Endometrial microvascular endothelial cells (primary cell): Measurements from ENCODE around the gene C3orf70. TPM values are rescaled to one million over a fixed set of nuclear protein-coding genes. Genes with fewer than 3 reads are reported as not detected.
"Not testable (repeated sequence)": the region's sequence is repeated elsewhere in the genome, so short reads cannot be mapped to it uniquely, and the experiment has no call there.

Source experiments
- in situ Hi-C: cut with HindIII; loops from 2 replicates; pipeline ENCODE4 v1.10.0; 2017; ENCODE audit warnings: low sequenced_read_pairs, low pct_unique_long_range_greater_than_20kb; ENCODE audit errors: inconsistent ontology term
- total RNA-seq: library from RNA; depleted of rRNA; stranded (reverse); fragments of >200 nt; gene quantifications from one replicate; pipeline ENCODE4 v1.2.3, GENCODE V29; 2015; ENCODE audit errors: inconsistent ontology term

C3orf70 gene
- total RNA-seq, 1 donor from 2014 or later = 4.5 TPM

DNA sequence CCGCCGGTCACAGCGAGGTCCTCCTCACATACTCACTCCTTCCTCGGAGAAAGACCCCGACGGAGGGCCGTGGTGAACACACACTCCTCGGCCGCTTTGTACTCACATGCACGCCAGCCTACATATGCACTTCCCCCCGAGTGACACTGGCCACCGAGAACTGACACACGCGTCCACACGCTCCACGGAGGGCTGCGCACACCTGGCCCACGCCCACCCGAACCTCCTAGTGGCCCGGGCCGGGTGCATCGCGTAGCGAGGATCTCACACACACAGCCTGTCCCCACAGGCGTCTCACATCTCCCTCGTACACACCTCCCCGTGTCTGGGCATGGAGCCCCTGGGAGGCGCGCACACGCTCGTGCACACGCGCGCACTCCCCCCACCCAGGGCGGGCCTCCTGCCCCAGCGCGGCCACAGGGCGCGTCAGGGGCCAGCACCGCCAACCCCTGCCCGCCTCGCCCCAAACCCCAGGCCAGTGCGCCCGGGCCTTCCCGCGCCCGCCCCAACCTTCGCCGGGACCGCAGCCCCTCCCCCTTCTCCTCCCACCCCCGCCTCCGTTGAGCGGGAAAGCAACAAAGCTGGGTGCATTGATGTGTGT, 411 bp upstream of the C3orf70 start:
- in situ Hi-C loops = no loop called here

DNA sequence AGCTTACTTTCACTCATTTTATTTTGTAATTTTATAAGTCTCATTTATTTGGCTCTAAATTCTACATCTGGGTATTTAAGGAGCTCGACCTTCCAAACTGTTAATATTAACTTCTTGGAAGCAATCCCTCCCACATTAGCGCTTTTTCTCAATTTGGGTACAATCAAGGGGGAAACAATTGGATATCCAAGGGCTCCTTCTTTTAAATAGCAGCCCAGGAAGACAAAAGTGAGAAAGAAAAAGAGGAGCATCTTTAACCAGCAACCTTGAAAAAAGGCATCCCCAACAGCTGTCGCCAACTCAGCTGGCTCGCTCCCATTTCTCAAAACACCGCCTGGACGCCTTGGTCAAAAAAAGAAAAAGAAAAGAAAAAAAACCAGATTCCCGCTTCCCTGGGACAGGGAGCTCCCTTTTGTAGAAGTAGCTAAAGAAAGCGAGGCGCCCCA, 873 bp downstream of the C3orf70 start:
- in situ Hi-C loops = no loop called here

DNA sequence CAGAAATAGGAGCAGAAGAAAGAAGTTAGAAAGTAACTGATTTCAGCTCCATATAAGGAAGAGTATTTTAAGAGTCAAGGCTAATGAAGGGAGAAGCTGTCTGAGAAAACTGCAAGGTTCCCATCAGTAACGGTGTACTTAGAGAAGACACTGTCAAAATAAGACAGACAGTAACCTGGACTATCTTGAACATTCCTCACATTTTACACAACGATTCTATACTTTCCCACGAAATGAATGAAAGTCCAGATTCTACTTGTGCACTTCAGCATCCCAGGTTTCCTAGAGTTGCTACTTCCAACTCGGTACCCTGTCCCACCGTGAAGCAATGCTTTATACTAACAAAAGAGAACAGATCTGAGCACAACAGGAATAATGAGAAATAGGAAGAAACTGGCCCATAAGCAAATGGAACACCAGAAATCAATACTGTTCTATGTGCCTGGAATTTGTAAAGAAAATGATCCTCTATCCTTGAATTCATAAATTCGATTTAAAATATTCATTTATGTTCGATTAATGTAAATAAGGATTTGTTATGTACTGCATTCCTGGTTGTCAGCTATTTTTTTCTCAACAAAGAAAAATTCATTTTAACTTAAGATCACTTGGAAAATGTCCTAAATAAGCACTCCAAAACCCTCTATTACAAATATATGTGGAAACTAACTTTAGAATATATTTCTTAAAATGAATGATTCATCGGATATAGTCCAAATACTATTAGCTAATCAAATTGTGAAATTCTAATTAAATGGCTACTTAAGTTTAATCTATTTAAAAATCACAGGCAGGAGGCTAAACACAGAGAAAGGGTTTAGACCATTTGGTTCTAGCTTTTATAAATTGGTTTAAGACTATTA, 1.5 kb downstream of the C3orf70 start:
- in situ Hi-C loops = no loop called here

DNA sequence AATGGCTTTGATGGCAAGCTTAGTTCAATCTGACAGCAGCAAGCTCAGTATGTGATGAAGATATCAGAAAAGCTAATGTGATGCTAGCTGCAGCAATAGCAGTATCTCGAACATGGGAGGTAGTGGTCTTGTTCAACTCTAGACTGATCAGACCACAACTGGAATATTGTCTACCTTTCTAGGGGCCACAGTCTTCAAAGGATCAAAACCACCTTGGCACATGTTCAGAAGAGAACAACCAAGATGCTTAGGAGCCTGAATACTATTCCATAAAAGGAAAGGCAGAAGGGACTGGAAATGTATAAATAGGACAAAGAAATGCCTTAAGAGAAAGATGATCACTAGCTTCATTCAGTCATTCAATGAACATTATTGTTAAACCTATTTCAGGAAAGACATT, 2.3 kb downstream of the C3orf70 start:
- in situ Hi-C loops = no loop called here

DNA sequence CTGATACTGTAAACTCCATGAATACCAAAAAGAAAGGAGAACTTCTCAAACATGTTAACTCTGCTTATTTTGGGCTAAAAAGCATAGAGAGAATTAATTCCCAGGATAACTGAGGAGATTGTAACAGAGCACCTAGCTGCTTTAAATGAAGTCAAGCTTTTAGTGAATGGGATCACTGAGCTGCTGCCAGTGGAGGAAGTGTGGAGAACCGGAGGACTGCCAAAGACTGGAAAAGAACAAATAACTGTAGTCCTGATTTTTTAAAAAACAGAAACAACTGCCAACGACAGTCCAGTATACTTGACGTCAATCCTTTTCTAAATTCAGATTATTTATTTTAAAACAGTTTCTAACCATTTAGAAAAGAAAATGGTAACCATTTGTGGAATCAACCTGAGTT, 3.3 kb downstream of the C3orf70 start:
- in situ Hi-C loops = no loop called here

DNA sequence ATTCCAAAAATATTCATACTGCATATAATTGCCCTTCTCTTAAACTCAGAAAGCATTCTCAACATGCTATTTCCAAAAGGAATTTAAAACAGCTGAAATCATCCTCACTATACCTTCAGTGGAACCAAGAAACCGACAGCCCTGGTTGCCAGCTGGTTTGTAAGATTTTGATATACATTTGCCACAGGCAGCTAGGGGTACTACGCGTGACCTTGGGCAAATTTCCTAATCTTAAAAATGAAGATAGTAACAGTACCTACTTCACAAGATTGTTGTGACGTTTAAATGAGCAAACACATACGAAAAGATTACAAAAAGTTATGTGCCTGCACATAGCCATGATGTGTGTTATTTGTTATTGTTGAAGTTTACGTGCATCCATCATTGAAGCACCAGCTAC, 7.3 kb downstream of the C3orf70 start:
- in situ Hi-C loops = no loop called here

DNA sequence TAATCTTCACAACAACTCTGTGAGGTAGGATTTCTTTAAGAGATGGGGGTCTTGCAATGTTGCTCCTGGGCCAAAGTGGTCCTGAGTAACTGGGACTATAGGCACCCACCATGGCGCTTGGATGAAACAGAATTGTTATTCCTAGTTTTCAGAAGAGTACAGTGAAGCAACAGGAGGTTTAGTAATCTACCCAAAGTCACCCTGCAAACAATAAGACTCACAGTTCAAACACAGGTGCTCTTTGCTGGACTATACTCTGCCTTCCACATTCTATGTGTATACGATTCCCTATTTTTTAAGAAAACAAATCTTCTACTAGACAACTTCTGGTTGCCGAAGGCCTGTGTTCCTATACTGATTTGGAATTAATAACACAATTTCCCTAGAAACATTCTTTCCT, 8.1 kb downstream of the C3orf70 start:
- in situ Hi-C loops = no loop called here

DNA sequence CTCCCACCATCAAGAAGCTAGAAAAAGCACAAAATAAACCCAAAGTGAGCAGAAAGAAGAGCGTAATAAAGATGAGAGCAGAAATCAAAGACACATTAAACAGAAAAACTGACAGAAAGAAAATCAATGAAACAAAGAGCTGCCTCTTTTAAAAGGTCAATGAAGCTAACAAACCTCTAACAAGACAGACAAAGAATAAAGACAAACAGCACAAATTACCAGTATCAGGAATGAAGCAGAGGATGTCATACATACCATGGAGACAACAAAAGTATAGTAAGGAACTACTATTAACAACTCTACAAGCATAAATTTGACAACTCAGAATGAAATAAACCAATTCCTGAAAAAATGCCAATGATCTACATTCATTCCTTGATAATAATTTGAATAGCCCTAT, 15.0 kb downstream of the C3orf70 start:
- in situ Hi-C loops = no loop called here

DNA sequence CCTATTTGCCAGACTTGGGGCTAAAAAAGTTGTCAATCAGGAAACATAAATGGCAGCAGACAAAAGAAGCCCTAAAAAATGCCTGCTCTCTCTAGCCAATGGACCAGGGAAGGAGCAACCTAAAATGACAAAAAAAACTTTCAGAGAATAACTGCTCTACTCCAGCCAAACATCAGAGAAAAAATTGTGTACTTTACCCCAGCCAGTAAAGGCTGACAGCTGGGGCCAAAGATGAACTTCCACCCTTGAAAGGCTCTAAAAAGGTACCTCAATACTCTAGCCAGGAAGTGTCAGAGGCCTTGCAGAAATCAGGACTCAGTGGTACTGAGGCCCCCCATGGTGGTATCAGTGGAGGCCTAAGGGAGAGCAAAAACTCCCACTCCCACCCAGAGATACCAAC, 18.4 kb downstream of the C3orf70 start:
- in situ Hi-C loops = no loop called here

DNA sequence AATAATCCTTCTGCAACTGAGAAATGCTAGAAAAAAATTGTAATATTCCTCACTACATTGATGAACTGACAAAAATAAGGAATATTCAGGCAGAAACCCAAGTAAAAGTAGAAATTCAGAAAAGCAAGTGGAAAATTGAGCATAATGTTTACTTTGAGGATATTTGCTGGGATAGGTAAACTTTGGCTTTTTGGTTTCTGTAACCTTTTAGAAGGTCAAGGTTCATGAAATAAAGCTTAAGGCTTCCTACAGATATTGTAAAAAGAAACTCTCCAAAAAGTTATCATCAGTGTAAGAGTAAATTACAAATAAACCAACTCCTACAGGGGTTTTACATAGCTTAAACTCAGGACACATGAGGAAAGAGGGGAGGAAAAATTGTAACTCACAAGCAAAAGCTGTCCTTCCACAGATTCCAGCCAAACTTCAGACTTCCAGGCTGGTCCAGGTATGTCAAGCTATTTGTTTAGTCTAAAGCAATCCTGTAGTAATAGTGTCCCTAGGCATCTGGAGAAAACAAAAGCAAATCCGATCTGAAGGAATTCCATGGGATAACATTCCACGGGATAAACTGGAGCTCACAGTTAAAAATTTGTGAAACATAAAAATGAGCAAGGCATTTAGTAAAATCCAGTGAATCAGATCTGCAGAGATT, 21.1 kb downstream of the C3orf70 start:
- in situ Hi-C loops = no loop called here

DNA sequence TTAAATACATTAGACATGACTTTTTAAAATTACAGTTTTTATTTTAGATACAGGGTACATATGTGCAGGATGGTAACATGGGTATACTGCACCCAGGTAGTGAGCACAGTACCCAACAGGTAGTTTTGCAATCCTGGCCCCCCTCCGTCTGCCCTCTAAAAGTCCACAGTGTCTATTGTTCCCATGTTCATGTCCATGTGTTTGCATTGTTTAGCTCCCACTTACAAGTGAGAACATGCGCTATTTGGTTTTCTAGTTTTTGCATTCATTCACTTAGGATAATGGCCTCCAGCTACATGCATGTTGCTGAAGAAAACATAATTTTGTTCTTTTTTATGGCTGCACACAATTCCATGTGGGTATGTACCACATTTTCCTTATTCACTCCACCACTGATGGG, 23.8 kb downstream of the C3orf70 start:
- in situ Hi-C loops = no loop called here

DNA sequence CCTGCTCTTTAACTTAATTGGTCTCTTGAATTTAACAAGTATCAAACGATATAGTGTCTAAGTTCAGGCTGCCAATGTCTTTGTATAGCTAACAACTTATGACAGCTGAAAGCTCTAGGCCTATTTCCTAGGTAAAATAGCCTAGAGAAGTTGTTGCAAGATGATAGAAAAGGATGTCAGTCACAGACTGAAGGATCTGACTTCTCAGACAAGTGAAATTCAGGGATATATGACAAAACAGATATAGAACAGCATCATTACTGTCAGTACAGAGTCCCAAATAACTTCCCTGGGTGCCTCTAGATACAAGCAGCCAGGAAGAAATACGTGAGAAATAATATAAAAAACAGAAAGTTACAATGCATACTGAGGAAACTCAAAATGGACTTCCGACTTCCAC, 26.7 kb downstream of the C3orf70 start:
- in situ Hi-C loops = no loop called here

DNA sequence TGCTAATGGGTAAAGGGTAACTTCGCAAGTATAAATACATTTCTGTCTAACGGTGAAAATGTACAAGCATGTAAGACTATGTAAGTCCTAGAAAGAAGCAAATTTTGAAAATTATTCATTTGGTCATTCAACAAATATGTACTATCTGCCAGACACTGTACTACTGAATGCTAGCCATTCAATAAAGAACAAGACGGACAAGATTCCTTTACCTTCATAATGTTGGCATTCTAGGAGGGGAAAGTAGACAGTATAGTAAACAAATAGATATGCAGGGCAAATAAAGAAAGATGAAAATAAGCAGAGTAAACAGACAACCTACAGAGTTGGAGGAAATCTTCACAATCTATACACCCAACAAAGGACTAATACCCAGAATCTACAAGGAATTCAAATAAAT, 32.7 kb downstream of the C3orf70 start:
- in situ Hi-C loops = no loop called here

DNA sequence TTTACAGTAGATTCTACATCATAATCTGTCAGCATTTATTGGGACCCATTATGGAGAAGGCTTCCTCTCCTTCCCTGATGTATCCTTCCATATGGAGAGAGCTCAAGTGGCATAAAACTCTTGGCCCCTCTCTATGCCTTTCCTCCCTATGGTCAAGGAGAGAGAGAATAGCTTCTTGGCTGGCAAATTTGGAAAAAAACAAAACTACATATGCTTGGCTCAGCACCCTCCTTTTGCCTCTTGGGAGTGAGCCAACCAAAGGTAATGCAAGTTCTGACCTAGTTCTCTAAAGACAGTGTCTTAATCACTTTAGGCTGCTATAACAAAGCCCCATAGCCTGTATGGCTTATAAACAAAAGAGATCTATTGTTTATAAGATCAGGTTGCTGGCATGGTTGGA, 37.5 kb downstream of the C3orf70 start:
- in situ Hi-C loops = no loop called here

DNA sequence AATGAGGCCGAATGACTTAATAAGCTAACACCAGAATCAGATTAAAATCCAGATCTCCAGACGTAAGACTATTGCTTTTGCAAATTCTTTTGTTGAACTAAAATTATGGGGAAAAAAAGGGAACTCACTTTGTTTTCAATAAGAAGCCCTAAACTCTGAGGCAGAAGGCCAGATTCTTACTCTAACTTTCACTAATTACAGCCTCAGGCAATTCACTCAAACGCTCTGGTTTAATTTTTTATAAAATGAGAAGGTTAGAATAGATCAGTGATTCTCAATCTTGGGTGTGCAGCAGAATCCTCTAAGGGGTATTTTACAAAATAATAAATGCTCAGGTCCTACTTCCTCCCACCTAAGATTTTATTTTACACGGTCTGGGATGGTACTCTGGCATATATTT, 38.1 kb downstream of the C3orf70 start:
- in situ Hi-C loops = no loop called here

DNA sequence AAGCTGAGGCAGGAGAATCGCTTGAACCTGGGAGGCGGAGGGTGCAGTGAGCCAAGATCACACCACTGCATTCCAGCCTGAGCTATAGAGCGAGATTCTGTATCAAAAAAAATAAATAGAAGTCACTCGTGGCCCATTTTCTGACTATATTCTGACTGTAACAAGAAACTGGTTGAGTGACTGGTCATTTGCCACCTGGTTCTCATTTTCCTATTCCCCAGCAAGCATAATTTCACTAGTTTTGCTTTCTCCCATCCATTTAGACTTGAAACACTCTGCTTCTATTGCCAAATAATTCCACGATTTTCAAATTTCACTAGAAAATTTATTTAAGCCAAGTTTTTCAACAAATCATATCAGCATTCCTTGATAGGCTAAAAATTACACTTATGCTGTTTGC, 40.7 kb downstream of the C3orf70 start:
- in situ Hi-C loops = no loop called here

DNA sequence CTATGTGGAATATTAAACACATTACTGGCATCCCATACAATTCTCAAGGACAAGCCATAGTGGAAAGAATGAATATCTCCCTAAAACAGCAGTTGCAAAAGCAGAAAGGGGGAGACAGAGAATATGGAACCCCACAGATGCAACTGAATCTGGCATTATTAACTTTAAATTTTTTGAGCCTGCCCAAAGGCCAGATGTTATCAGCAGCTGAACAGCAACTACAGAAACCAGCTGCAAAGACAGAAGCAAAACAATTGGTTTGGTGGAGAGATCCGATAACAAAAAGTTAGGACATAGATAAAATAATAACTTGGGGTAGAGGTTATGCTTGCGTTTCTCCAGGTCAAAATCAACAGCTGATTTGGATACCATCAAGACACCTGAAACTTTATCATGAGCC, 43.8 kb downstream of the C3orf70 start:
- in situ Hi-C loops = not testable (repeated sequence)

DNA sequence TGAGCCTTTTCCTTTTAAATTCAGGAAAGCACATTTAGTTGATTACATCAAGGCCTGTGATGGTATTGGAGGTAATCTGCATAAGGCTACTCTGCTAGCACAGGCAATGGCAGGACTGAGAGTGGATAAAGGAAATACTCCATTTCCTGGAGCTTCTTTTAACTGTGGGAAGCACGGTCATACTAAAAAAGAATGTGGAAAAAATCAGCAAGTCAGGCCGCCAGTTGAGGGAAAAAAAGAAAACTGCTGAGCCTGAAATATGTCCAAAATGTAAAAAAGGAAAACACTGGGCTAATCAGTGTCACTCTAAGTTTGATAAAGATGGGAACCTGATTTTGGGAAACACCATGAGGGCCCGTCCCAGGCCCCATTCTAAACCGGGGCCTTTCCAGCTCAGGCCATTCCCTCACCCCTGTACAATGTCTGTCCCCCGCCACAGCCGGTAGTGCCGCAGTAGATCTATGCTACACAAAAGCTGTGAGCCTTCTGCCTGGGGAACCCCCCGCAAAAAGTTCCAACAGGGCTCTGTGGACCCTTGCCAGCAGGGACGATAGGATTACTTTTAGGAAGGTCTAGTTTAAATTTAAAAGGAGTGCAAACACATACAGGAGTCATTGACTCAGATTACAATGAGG, 46.5 kb downstream of the C3orf70 start:
- in situ Hi-C loops = not testable (repeated sequence)

DNA sequence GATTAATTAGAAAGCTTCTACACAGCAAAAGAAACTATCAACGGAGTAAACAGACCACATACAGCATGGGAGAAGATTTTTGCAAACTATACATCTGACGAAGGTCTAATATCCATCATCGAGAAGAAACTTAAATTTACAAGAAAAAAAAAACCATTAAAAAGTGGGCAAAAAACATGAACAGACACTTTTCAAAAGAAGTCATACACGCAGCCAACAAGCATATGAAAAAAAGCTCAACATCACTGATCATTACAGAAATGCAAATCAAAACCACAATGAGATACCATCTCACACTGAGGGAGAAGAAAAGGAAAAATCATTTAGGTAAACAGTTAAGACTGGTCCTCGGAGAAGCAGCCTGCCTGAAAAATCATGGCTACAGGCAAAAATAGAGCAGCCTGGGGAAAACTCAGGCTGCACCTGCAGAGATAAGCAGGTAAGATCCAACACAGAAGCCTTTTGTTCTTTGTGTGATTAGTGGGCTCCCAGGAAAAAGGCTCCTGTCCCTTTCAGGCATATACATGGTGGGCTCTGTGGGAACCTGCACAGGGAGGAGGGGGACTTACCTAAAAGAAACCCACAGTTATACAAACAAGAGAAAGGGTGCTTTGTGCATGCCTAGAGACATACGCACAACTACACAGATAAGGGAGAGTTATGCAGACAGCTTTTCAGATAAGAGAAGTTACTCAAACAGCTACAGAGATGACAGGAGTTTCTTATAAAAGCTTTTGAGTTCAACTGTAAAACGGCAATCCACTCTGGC, 49.3 kb downstream of the C3orf70 start:
- in situ Hi-C loops = no loop called here
